Liver (tissue), 9 donors: ENCODE measurements around the gene CD68. TPM values are rescaled to one million over a fixed set of nuclear protein-coding genes. Genes with fewer than 3 reads are reported as not detected.

ENCODE experiments used
- DNase-seq: peaks from one replicate; pipeline ENCODE4 v3.0.0-alpha.2; 2017; ENCODE audit warnings: low spot score
- H3K27ac ChIP-seq, 2 donors: one replicate each; pipeline ENCODE4 v1.7.0; 2013; ENCODE audit warnings: inconsistent platforms in 2 of 2, low read length in 2 of 2, control low read depth in 1 of 2, low read depth in 1 of 2, mild to moderate bottlenecking in 1 of 2
- H3K27me3 ChIP-seq, 4 donors: one replicate each; pipeline versions ENCODE4 v1.6.1 to v1.7.0; 2013; ENCODE audit warnings: low read length in 3 of 4, inconsistent platforms in 1 of 4, mild to moderate bottlenecking in 1 of 4, moderate library complexity in 1 of 4; ENCODE audit not compliant: control insufficient read depth in 4 of 4, insufficient read depth in 4 of 4
- H3K36me3 ChIP-seq, 4 donors: one replicate each; pipeline versions ENCODE4 v1.6.1 to v1.7.0; 2013; ENCODE audit warnings: low read length in 3 of 4, mild to moderate bottlenecking in 3 of 4, low read depth in 1 of 4, moderate library complexity in 1 of 4; ENCODE audit not compliant: control insufficient read depth in 4 of 4, insufficient read depth in 3 of 4
- H3K4me1 ChIP-seq, 4 donors: one replicate each; pipeline versions ENCODE4 v1.6.1 to v1.7.0; 2013; ENCODE audit warnings: low read length in 3 of 4, mild to moderate bottlenecking in 3 of 4, moderate library complexity in 1 of 4; ENCODE audit not compliant: control insufficient read depth in 4 of 4, insufficient read depth in 4 of 4
- H3K4me3 ChIP-seq, 3 donors: one replicate each; pipeline versions ENCODE4 v1.6.1 to v1.7.0; 2013; ENCODE audit warnings: low read length in 3 of 3, control low read depth in 1 of 3, low read depth in 1 of 3, mild to moderate bottlenecking in 1 of 3
- H3K9ac ChIP-seq, 2 donors: one replicate each; pipeline ENCODE4 v1.7.0; 2013; ENCODE audit warnings: low read length in 2 of 2, mild to moderate bottlenecking in 2 of 2, moderate library complexity in 2 of 2, control low read depth in 1 of 2, low read depth in 1 of 2
- H3K9me3 ChIP-seq, 4 donors: one replicate each; pipeline versions ENCODE4 v1.6.1 to v1.7.0; 2013; ENCODE audit warnings: low read length in 3 of 4; ENCODE audit not compliant: control insufficient read depth in 4 of 4
- ATF3 ChIP-seq: IDR thresholded peaks from 2 replicates; pipeline ENCODE4 v1.6.1; 2016; ENCODE audit warnings: antibody characterized with exemption
- CTCF ChIP-seq: fragments of 150-350 bp; IDR thresholded peaks from 2 replicates; pipeline ENCODE4 v1.5.1; 2017; ENCODE audit warnings: improper control_type of control experiment, low read depth, low read length; ENCODE audit not compliant: missing input control
- EGR1 ChIP-seq, 2 donors: IDR thresholded peaks; 2 replicates each; pipeline ENCODE4 v1.6.1; 2016 to 2018; ENCODE audit warnings: antibody characterized with exemption in 2 of 2, low read depth in 2 of 2
- FOXA1 ChIP-seq: IDR thresholded peaks from 2 replicates; pipeline ENCODE4 v1.6.1; 2016; ENCODE audit warnings: antibody characterized with exemption
- FOXA2 ChIP-seq: IDR thresholded peaks from 2 replicates; pipeline ENCODE4 v1.6.1; 2016; ENCODE audit warnings: antibody characterized with exemption
- GABPA ChIP-seq, 2 donors: IDR thresholded peaks in 1 of 2; conservative IDR thresholded peaks in 1 of 2; 2 replicates each; pipeline ENCODE4 v1.6.1; 2016; ENCODE audit warnings: antibody characterized with exemption in 2 of 2, mild to moderate bottlenecking in 1 of 2, moderate library complexity in 1 of 2
- HNF4A ChIP-seq, 2 donors: conservative IDR thresholded peaks; 2 replicates each; pipeline ENCODE4 v1.6.1; 2016; ENCODE audit warnings: antibody characterized with exemption in 2 of 2, mild to moderate bottlenecking in 2 of 2
- JUND ChIP-seq, 2 donors: IDR thresholded peaks; 2 replicates each; pipeline ENCODE4 v1.6.1; 2016; ENCODE audit warnings: antibody characterized with exemption in 2 of 2
- NR2F2 ChIP-seq: IDR thresholded peaks from 2 replicates; pipeline ENCODE4 v1.6.1; 2016; ENCODE audit warnings: antibody characterized with exemption
- RAD21 ChIP-seq, 2 donors: IDR thresholded peaks; 2 replicates each; pipeline ENCODE4 v1.6.1; 2016; ENCODE audit warnings: antibody characterized with exemption in 2 of 2, mild to moderate bottlenecking in 2 of 2
- REST ChIP-seq: IDR thresholded peaks from 2 replicates; pipeline ENCODE4 v1.6.1; 2016; ENCODE audit warnings: antibody characterized with exemption, mild to moderate bottlenecking
- SP1 ChIP-seq: IDR thresholded peaks from 2 replicates; pipeline ENCODE4 v1.6.1; 2018; ENCODE audit warnings: antibody characterized with exemption, mild to moderate bottlenecking
- TAF1 ChIP-seq: conservative IDR thresholded peaks from 2 replicates; pipeline ENCODE4 v1.6.1; 2016; ENCODE audit warnings: antibody characterized with exemption, mild to moderate bottlenecking
- YY1 ChIP-seq: IDR thresholded peaks from 2 replicates; pipeline ENCODE4 v1.6.1; 2016; ENCODE audit warnings: antibody characterized with exemption, mild to moderate bottlenecking
- ZBTB33 ChIP-seq: IDR thresholded peaks from 2 replicates; pipeline ENCODE4 v1.6.1; 2016; ENCODE audit warnings: antibody characterized with exemption
- WGBS: extraction: QIAGEN DNeasy Blood & Tissue Kit; methylation state at CpG from one replicate; pipeline ENCODE4 v1.1.7; 2013; 5-methylcytosine and 5-hydroxymethylcytosine counted together
- polyA plus RNA-seq, 2 donors: library from polyadenylated mRNA; stranded (reverse) in 1 of 2; unstranded in 1 of 2; fragments of 200-250 nt in 1 of 2; fragments of >200 nt in 1 of 2; fragmentation: Nextera tagmentation in 1 of 2; extraction: Ambion mirVana in 1 of 2; gene quantifications; one replicate each; pipeline versions ENCODE4 v1.2.1 to v1.2.3, GENCODE V29; 2013 to 2015
- total RNA-seq, 2 donors: library from RNA; depleted of rRNA; stranded (reverse); fragments of >200 nt; gene quantifications; one replicate each; pipeline ENCODE4 v1.2.3, GENCODE V29; 2014
- TF ChIP-seq, protein P1 (sequence below): IDR thresholded peaks from 2 replicates; pipeline ENCODE4 v1.6.1; 2016; ENCODE audit warnings: antibody characterized with exemption
- donor health status: healthy.
- donor health status: healthy.
- donor health status: healthy.
- donor health status: healthy.
- donor health status: healthy.

Gene CD68
- total and polyA plus RNA-seq, 4 donors: 14.2 to 88.6 (median 33.1) TPM

DNA sequence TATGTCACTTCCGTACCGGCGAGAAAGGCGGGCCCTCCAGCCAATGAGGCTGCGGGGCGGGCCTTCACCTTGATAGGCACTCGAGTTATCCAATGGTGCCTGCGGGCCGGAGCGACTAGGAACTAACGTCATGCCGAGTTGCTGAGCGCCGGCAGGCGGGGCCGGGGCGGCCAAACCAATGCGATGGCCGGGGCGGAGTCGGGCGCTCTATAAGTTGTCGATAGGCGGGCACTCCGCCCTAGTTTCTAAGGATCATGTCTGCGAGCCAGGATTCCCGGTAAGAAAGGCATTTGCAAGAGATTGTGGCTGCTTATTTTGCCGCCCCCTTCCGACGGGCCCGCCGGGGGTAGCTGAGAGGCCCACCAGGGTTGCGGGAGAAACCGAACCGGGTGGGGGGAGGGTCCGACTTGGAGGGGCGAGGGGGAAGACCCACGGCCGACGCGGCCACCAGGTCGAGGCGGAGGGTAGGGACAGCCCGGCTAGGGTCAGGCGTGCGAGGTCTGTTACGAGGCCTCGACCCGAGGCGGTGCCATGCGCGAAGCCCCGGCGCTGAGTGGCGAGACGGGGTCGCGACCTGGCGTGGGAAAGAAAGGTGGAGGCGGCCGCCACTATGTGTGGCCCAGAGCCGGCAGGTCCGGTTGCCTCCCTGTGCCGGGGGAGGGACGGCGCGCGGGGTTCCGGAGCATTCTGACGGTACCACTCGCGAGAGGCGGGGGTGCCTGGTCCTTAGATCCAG lies 6.7 kb upstream of the CD68 start:
- H3K9ac ChIP-seq: peak overlapping the region; percentile 66 to 85
- H3K36me3 ChIP-seq: peaks cover 16 to 54% (median 38%) of the 10 kb centered on the region in 4 donors
- peak overlapping the region; percentile 95 to 98 for H3K27ac ChIP-seq
- peak overlapping the region; percentile 80 to 94 (median 91) for H3K4me3 ChIP-seq
- no peaks in the 10 kb centered on the region for H3K9me3 ChIP-seq
- peaks cover 7 to 42% (median 33%) of the 10 kb centered on the region in 4 donors for H3K4me1 ChIP-seq
- WGBS: under 1% methylated on average over 73 of the region's 73 CpGs
- no peaks in the 10 kb centered on the region for H3K27me3 ChIP-seq
- TF ChIP-seq SP1: peak; percentile 99
- peak; percentile 9 for TF ChIP-seq FOXA2
- TF ChIP-seq TAF1: peak; percentile 89
- peak; percentile 4 for TF ChIP-seq ZBTB33
- peak; percentile 2 for TF ChIP-seq CTCF
- no peak for TF ChIP-seq FOXA1
- peak; percentile 91 for TF ChIP-seq YY1
- TF ChIP-seq ATF3: no peak
- peak; percentile 47 to 61 for TF ChIP-seq EGR1 (IDR thresholded peaks at IDR 0.05; ENCODE audit: low read depth in 2 of 2)
- peak in 1 of 2 donors; percentile 51 for TF ChIP-seq JUND (IDR thresholded peaks at IDR 0.05)
- TF ChIP-seq, protein P1, sequence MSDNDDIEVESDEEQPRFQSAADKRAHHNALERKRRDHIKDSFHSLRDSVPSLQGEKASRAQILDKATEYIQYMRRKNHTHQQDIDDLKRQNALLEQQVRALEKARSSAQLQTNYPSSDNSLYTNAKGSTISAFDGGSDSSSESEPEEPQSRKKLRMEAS: no peak
- TF ChIP-seq REST: peak; percentile 83
- TF ChIP-seq RAD21 (IDR thresholded peaks at IDR 0.05): no peak
- TF ChIP-seq NR2F2: no peak
- no peak for TF ChIP-seq HNF4A (conservative IDR thresholded peaks at IDR 0.05)
- peak in 1 of 2 donors; percentile 87 for TF ChIP-seq GABPA (IDR thresholded peaks at IDR 0.05 in 1 of 2, conservative IDR thresholded peaks at IDR 0.05 in 1 of 2)
- DNase-seq: peak; percentile 100
